Inferior parietal cortex (tissue), 1 donor: ENCODE results near the gene GUCY1B1.

Source experiments
- DNase-seq: peaks from one replicate; pipeline ENCODE4 v3.0.0-alpha.2; 2016; ENCODE audit errors: extremely low spot score

GUCY1B1 gene

DNA sequence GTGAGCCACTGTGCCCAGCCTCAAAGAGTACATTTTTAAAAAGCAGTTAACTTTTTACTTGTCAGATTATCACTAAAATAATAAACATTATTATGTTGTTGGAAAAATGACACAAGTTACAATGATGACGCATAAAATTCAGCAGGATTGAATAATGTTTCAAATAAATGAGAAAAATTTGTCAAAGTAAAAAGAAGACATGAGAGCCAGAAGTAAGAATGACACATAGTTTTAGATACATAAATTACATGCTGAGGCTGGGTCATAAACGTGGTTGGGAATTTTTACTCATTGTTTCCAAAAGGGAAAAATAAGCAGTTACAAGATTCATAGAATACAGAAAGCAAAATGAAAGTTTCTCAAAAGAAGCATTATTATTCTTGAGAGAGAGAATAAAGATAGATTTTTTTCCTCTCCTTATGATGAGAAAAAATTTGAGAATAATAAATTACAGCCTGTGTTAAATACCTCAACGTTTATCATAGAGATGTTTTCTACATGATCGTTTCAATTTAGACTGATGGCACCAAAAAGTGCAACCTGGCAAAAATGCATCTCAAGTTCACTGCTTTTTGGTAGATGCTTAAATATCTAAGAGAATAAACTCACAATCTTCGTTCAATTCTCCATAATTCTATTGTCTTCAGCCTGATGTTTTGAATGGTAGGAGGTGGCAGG lies 40.4 kb downstream of the GUCY1B1 start:
- DNase-seq: no peak

DNA sequence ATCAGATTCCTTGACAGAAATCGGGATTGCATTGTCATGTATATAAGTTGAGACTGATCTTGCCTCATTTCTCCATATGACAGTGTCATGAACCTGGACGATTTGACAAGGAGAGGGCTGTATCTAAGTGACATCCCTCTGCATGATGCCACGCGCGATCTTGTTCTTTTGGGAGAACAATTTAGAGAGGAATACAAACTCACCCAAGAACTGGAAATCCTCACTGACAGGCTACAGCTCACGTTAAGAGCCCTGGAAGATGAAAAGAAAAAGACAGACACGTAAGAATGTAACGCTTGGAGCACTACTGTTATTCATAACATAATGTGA lies 40.9 kb downstream of the GUCY1B1 start:
- DNase-seq: no peak

- no peak for DNase-seq
Measured at GRCh38 chr4:155800685-155801343, 42.0 kb downstream of the GUCY1B1 start.

DNA sequence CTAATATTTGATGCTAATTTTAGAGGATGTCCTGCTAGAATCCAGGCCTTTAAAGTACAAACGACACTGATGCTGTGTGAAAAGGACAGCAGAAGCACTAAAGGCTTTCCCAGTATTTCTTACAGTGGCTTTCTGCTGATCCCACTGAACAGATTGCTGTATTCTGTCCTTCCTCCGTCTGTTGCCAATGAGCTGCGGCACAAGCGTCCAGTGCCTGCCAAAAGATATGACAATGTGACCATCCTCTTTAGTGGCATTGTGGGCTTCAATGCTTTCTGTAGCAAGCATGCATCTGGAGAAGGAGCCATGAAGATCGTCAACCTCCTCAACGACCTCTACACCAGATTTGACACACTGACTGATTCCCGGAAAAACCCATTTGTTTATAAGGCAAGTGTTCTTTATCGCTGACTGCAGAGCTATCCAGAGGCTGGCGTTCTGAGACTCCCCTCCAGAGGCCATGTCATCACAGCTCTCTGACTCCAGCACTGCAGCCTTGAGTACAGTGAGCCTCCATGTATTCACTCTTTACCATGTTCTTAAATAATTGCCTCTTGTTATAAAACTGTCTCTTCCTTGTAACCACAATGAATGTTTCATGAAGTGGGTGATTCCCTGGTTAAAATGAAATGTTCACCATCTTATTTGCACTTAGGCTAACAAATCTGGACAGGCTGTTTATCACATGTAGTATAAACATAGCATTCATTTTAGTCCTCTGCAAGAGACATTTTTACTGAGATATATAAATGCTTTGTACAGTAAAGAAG lies 43.6 kb downstream of the GUCY1B1 start:
- no peak for DNase-seq

DNA sequence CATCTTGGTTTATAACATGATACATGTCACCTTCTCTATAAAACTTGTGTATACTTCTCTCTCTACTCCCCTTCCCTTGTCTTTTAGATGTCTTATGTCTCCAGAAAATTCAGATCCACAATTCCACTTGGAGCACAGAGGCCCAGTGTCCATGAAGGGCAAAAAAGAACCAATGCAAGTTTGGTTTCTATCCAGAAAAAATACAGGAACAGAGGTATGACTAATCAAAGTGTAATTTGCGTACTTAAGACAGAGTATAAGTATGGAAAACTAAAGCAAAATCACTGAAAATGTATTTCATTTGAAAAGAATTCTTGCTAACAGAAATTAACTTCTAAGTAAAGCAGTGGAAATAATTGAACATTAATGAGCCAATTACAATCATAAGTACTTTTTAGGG lies 46.2 kb downstream of the GUCY1B1 start:
- no peak for DNase-seq

DNA sequence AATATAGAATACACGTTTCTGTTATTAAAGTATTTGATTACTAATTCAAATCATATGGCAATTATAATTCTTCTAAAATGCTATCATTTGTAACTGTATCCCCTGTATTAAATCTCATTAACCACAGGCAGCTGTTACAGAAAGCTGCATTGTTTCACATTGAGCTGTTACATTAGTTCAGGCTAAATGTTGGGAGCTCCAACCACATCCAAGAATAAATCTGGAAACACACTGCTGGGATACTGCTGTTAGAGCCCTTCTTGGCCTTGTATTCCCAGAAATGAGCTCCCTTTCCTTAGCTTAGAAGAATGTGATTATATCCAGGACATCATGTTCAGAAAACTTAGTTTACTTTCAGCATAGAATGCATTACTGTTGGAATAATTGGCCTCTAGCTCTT lies 48.2 kb downstream of the GUCY1B1 start:
- DNase-seq: no peak

DNA sequence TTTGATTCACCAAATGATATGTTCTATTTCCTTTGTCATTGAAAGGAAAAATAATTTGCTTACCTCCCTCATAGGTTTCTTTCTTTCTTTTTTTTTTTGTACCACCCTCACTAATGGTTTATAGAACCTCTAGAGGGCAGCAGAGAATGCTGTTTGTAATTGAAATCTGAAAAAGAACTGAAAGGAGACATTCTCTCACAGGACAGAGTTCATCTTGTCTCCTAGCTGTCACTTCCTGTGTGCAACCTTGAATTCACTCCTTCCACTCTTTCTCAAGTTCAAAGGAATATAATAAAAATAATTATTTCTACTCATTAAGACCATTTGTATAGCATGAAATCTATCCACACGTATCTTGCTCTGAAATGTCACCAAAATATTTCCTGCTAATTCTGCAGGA lies 51.0 kb downstream of the GUCY1B1 start:
- DNase-seq: peak; percentile 80

DNA sequence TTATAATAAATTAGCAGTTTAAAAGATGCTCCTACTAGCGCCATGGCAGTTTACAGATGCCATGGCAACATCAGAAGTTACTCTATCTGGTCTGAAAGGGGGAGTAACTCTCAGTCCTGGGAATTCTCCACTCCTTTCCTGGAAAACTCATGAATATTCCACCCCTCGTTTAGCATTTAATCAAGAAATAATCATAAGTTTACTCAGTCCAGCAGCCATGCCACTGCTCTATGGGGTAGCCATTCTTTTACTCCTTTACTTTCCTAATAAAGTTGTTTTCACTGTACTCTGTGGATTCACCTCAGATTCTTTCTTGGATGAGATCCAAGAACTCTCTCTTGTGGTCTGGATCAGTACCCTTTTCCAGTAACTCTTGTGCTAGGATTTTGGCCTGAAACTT lies 52.3 kb downstream of the GUCY1B1 start:
- no peak for DNase-seq

DNA sequence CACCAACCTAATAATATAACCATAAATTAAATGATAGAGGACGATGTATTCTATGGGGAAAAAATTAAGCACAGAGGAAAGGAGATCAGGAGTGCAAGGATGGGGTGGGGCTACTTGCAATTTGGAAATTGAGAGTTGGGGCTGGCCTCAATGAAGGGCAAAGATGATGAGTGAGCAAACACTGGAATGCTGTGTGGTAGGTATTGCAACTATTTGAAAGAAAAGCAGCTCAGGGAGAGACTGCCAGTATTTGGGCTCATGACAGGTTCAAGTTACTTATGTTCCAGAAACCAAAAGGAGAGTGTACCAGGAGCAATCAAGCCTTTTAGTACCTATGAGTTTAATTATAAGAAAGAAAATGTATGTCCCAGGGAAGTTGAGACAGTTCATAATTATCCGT lies 59.8 kb downstream of the GUCY1B1 start:
- DNase-seq: no peak

DNA sequence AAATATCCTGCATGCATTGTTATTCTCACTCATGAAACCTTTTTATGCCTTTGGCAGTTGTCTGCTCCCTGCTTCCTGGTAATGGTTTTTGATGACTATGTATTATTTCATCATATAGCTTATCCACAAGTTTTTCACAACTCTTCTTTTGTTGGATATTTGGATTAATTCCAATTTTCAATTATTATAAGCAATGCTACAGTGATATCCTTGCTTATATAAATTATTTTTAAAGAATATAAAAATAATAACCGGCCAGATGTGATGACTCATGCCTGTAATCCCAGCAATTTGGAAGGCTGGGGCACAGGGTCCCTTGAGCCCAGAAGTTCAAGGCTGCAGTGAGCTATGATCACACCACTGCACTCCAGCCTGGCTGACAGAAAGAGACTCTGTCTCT lies 60.2 kb downstream of the GUCY1B1 start:
- no peak for DNase-seq

- DNase-seq: no peak
Measured at GRCh38 chr4:155820887-155821518, 62.2 kb downstream of the GUCY1B1 start.

DNA sequence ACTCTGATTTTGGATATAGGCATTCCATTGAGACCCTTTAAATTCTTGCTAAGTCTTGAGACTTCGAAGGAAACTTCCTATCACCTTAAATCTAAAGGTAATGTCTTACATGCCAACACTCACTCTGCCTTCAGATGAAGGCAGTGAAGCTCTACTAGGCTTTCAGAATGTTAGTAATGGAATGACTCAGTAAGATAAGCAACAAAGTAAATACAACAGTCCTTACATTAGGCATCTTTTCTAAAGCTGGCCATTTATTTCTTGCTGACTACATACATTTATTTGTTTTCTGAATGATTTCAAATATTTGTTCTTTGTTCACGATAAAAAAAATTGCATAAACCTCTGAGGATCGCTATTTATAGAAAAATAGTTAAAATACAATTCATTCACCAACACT lies 63.8 kb downstream of the GUCY1B1 start:
- DNase-seq: no peak

GRCh38 chr4:155828628-155829027 lies 69.8 kb downstream of the GUCY1B1 start:
- DNase-seq: no peak

DNA sequence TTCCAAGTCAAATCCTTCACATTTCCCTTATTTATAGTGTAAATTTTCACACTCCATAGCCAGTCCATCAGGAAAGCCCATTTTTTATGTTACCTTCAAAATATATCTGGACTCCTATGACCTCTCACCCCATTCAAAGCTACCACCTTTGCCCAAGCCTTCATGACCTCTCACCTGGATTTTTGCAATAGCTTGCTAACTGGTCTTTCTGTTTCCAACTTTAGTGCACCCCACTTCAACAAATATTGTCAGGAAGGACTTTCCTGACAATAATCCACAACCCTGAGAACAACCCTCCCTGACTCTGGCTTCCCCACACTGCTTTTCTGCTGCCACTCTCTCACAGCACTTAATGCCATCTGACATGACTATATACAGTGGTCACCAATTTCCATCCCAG lies 73.8 kb downstream of the GUCY1B1 start:
- DNase-seq: no peak

GRCh38 chr4:155837203-155837796 lies 78.5 kb downstream of the GUCY1B1 start:
- no peak for DNase-seq

GRCh38 chr4:155842080-155842479 lies 83.3 kb downstream of the GUCY1B1 start:
- DNase-seq: no peak

DNA sequence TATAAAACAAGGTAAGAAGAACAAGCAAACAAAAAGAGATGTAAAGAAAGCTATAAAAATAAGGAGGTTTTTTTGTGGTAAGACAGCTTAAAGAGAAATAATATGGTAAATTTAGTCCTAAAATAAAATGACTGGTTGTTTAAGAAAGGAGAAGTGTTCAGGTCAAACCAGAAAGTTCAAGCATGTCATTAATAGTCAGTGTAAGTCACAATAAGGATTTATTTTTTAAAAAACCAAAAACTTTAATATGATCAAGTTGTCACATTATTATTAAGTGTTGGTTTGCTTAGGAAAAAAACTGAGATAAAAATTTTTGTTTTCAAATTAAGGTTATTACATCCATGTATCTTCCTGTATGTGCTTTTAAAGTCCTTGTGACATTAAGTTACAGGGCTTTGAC lies 88.1 kb downstream of the GUCY1B1 start:
- no peak for DNase-seq

- DNase-seq: no peak
Measured at GRCh38 chr4:155849042-155849441, 90.2 kb downstream of the GUCY1B1 start.

DNA sequence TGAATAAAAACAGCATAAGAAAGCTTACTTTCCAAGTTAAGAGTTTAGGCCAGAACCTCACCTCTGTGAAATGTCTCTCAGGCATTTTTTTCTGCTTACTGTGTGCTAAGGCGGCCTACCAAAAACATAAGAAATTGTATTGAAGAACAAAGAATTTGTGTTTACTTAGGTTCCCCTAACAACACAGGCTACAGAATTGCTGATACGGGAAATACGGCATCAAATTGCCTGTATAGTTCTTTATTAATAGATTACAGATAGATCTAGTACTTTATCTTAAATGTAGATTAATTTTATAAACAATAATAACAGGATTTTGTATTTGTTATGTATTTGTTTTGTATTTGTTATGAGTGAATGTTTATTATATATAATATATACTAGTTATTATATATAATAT lies 94.4 kb downstream of the GUCY1B1 start:
- no peak for DNase-seq

DNA sequence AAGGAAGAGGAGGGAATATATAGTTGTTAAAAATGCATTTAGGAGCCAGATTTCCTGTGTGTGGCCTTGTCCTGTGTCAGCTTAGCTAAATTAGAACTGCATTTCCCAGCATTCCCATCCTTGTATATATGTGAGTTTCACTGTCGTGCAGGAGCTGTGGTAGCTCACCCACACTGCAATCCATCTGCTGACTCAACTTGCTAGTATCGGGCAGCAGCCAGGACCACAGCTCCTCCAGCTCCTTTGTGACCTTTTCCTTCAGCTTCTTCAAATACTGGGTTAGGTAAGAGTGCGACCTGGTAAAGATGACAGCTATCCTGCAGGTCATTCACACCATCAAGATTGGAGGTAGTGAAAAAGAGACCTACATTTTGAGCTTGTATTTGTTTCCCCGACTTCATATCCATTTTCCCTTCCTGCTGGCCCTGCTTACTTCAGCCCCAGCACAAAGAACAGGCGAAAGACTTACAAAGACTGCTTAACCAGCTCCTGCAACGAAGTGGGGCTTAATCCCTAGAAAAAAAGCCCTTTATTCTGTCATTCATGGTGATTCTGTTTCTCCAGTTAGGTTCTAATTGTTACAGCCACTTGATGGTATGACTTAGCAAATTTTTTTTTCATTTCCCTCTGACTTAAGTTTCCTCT lies 95.9 kb downstream of the GUCY1B1 start:
- DNase-seq: peak; percentile 10

- DNase-seq: no peak
Measured at GRCh38 chr4:155855897-155856296, 97.1 kb downstream of the GUCY1B1 start.
